ENCODE data around the gene BMF.
"Not testable (repeated sequence)": the region's sequence is repeated elsewhere in the genome, so short reads cannot be mapped to it uniquely, and the experiment has no call there.

BMF gene

GRCh38 chr15:40088929-40089755 is 19.5 kb downstream of the BMF start:
- DNase-seq (ENCODE audit: low read depth in 2 of 3, low spot score in 2 of 3), result no peak

GRCh38 chr15:40087991-40088928 is 20.4 kb downstream of the BMF start:
- no peak for DNase-seq (ENCODE audit: low read depth in 2 of 3, low spot score in 2 of 3)

GRCh38 chr15:40087068-40087810 is 21.4 kb downstream of the BMF start:
- no peak for DNase-seq (ENCODE audit: low read depth in 2 of 3, low spot score in 2 of 3)

DNA sequence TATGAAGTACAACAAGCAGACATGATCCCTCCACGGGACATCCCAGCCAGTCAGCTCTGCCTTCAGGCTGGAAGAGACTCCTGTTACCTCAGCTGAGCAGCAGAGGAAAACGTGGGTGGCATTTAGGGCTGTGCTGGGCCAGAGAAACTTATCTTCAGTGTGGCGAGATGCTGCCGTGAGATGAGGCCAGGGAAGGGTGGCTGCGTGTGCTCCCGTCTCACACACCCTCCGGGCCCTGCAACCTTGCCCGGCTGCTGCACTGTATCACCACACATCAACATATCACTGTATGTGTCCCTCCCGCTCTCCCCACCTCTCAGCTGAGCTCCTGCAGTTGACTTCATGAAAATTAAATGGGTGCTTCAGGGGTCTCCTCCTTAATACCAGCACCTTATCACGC is 23.4 kb downstream of the BMF start:
- DNase-seq (ENCODE audit: low read depth in 2 of 3, low spot score in 2 of 3), result no peak

- DNase-seq (ENCODE audit: low read depth in 2 of 3, low spot score in 2 of 3), result no peak
Measured at GRCh38 chr15:40084650-40085049, 24.0 kb downstream of the BMF start.

- no peak for DNase-seq (ENCODE audit: low read depth in 2 of 3, low spot score in 2 of 3)
Measured at GRCh38 chr15:40082195-40082883, 26.3 kb downstream of the BMF start.

DNA sequence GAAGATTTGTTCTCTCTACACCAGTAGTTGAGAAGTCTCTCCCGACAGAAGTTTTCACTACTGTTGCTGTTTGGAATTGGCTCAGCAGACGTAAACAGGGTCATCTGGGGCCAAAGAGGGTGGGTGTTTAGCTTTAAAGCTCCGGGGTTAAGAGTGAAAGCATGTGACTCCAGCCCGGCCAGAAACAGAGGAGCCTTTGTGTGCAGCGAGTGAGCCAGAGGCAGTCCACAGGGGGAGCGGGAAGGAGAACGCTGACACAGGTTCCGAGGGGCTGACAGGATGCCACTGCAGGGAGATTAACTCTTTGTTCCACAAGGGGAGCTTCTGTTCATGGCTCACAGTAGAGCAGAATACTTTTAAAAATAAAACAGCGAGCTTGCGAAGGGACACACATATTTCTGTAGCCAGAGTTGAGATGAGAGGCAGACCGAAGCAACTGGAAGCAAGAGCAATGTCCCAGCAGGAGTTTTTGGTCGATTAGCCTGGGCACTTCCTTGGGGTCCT is 26.9 kb downstream of the BMF start:
- no peak for DNase-seq (ENCODE audit: low read depth in 2 of 3, low spot score in 2 of 3)

GRCh38 chr15:40080847-40081246 is 27.8 kb downstream of the BMF start:
- no peak for DNase-seq (ENCODE audit: low read depth in 2 of 3, low spot score in 2 of 3)

- no peak for DNase-seq (ENCODE audit: low read depth in 2 of 3, low spot score in 2 of 3)
Measured at GRCh38 chr15:40080104-40080503, 28.6 kb downstream of the BMF start.

GRCh38 chr15:40079456-40079855 is 29.2 kb downstream of the BMF start:
- no peak for DNase-seq (ENCODE audit: low read depth in 2 of 3, low spot score in 2 of 3)

- DNase-seq (ENCODE audit: low read depth in 2 of 3, low spot score in 2 of 3), result no peak
Measured at GRCh38 chr15:40075298-40076044, 33.2 kb downstream of the BMF start.

DNA sequence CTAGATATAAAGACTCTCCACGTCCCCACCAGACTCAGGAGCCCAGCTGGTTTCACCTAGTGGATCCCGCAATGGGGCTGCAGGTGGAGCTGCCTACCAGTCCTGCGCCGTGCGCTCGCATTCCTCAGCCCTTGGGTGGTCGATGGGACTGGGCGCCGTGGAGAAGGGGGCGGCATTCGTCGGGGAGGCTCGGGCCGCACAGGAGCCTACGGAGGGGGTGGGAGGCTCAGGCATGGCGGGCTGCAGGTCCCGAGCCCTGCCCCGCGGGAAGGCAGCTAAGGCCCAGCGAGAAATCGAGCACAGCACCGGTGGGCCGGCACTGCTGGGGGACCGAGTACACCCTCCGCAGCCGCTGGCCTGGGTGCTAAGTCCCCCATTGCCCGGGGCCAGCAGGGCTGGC is 34.0 kb downstream of the BMF start:
- DNase-seq (ENCODE audit: low read depth in 2 of 3, low spot score in 2 of 3), result not testable (repeated sequence)

GRCh38 chr15:40073716-40074490 is 34.8 kb downstream of the BMF start:
- DNase-seq (ENCODE audit: low read depth in 2 of 3, low spot score in 2 of 3), result peak in 1 of 3 experiments; percentile 32

- no peak for DNase-seq (ENCODE audit: low read depth in 2 of 3, low spot score in 2 of 3)
Measured at GRCh38 chr15:40072216-40072990, 36.3 kb downstream of the BMF start.

GRCh38 chr15:40070608-40071218 is 38.0 kb downstream of the BMF start:
- no peak for DNase-seq (ENCODE audit: low read depth in 2 of 3, low spot score in 2 of 3)

GRCh38 chr15:40070166-40070557 is 38.5 kb downstream of the BMF start:
- no peak for DNase-seq (ENCODE audit: low read depth in 2 of 3, low spot score in 2 of 3)

GRCh38 chr15:40069178-40070165 is 39.2 kb downstream of the BMF start:
- DNase-seq (ENCODE audit: low read depth in 2 of 3, low spot score in 2 of 3), result no peak

Data from activated CD8-positive, alpha-beta memory T cell treated with anti-CD3 and anti-CD28 coated beads for 48 hours (primary cell).